NT2/D1 (cell line): ENCODE measurements around the gene LRRC49.

Experiments used
- YY1 ChIP-seq: IDR thresholded peaks from 2 replicates; pipeline ENCODE4 v1.6.1; 2011; ENCODE audit not compliant: insufficient read length, insufficient read depth
- ZNF274 ChIP-seq: IDR thresholded peaks from 2 replicates; pipeline ENCODE4 v1.6.1; 2011; ENCODE audit warnings: mild to moderate bottlenecking, low read depth, low read length

GRCh38 chr15:71098920-71099319 lies 206.3 kb downstream of the LRRC49 start:
- TF ChIP-seq ZNF274 (no peak), YY1 (no peak)
